T-helper 1 cell treated with Interleukin-12 subunit alpha and Interleukin-12 subunit beta and Interleukin-4 antibody, amounts not matched to agents 30 μg/mL and 1 μg/mL, for 36 hours (primary cell): ENCODE measurements around the gene CRIP2.

Experiments used
- H3K27ac Mint-ChIP-seq: one replicate; pipeline ENCODE4 v1.8.0; 2021; ENCODE audit warnings: mild to moderate bottlenecking, mixed read lengths
- H3K27me3 Mint-ChIP-seq: one replicate; pipeline ENCODE4 v1.8.0; 2021; ENCODE audit warnings: low read depth, mixed read lengths
- H3K36me3 Mint-ChIP-seq: one replicate; pipeline ENCODE4 v1.8.0; 2021; ENCODE audit warnings: low read depth, mixed read lengths
- H3K4me1 Mint-ChIP-seq: one replicate; pipeline ENCODE4 v1.8.0; 2021; ENCODE audit warnings: low read depth, mixed read lengths
- H3K4me3 Mint-ChIP-seq: one replicate; pipeline ENCODE4 v1.8.0; 2021; ENCODE audit warnings: mild to moderate bottlenecking, moderate library complexity, mixed read lengths
- H3K9me3 Mint-ChIP-seq: one replicate; pipeline ENCODE4 v1.8.0; 2021; ENCODE audit warnings: mixed read lengths

The CRIP2 gene

DNA sequence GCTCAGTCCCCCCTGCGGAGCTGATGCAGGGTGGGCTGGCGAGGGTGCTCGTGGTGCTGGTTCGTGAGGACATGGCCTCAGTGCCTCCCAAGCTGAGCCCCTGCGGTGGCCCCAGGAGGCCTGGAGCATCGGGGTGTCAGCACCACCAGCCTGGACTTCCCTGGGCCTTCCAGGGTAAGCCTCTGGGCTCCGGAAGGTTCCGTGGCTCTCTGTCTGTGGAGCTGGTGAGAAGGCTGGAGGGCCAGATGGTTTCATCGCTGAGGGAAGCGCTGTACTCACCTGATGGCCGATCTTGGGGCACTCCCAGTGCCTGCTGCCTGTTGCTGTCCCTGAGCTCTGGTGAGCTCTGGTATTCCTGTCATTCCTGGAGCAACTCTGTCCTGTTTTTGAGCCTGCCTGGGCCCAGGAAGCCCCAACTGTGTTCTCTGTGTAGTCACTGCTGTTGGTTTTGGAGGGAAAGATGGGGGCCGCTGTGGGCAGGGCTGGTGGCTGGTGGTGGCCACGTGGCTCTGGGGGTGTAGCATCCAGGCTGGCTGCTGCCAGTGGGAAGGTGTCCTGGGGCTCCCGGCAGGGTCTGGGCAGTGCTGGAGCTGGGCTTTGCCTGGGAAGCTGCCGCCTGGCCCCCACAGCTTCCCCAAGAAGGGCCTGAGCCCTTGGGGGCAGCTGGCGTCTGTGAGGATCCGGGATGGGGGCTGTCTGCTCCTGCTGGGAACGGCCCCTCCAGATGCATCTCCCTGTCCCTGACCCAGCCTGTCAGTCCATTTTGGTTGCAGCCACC is 36.7 kb upstream of the CRIP2 start:
- no peaks in the 10 kb centered on the region for H3K9me3 Mint-ChIP-seq
- peaks cover 5% of the 10 kb centered on the region for H3K36me3 Mint-ChIP-seq
- H3K27ac Mint-ChIP-seq, result no peak overlapping the region
- H3K4me1 Mint-ChIP-seq, result peaks cover 6% of the 10 kb centered on the region
- H3K4me3 Mint-ChIP-seq, result no peak overlapping the region
- no peaks in the 10 kb centered on the region for H3K27me3 Mint-ChIP-seq

DNA sequence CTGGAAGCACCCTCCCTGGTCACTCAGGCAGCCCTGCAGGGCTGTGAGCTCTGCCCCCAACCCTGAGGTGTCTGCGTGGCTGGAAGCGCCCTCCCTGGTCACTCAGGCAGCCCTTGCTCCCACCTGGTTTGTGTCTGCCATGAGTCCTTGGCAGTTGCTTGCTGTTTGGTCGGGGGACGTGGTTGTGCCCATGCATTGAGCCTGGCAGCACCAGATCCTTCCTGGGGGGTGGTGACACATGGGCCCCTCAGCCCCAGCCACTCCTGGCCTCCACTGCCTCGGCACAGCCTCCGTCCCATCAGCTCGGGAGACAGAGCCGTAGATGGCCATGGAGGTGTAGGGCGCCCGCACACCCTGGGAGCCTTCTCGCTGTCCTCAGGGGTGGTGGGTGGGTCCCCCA is 35.4 kb upstream of the CRIP2 start:
- H3K27me3 Mint-ChIP-seq, result no peaks in the 10 kb centered on the region
- no peak overlapping the region for H3K4me3 Mint-ChIP-seq
- H3K27ac Mint-ChIP-seq, result no peak overlapping the region
- peaks cover 5% of the 10 kb centered on the region for H3K36me3 Mint-ChIP-seq
- no peaks in the 10 kb centered on the region for H3K9me3 Mint-ChIP-seq
- H3K4me1 Mint-ChIP-seq, result peaks cover 6% of the 10 kb centered on the region

DNA sequence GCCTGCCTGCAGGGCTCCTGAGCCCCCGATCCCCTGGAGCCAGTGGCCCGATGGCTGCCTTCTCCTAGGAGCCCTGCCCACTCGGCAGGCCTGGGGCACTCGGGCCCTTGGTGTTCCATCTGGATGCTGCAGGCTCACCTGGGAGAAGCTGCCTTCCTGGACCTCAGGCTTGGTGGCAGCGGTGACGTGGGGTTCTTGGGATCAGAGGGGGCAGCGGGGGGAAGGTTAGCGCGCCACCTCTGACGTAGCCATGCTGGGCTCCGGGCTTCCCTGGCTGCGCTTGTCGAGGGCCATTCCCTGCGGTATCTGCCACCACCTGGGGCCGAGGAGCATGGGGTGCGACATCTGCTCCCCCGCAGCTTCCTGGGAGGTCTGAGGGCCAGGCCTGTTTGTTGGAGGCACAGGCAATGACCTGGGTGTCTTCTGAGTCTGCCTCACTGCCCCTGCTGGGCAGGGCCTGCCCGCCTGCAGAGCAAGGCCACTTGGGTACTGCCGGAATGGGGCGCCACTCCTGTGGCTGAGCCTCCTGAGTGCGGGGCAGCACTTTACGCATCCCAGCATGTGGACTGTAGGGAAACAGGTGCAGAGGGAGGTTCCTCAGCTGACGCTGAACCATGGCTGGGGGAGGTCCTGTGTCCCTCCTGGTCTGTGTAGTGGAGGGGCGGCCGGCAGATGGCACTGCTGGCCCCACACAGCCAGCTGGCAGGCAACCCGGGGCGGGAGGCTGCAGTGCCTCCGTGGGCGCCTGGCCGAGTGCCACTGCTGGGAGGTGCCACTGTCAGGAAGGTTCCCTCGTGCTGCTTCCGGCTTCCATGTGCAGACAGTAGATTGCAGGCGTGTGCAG is 34.7 kb upstream of the CRIP2 start:
- no peaks in the 10 kb centered on the region for H3K27me3 Mint-ChIP-seq
- peaks cover 5% of the 10 kb centered on the region for H3K4me1 Mint-ChIP-seq
- H3K27ac Mint-ChIP-seq, result no peak overlapping the region
- no peaks in the 10 kb centered on the region for H3K9me3 Mint-ChIP-seq
- peaks cover 5% of the 10 kb centered on the region for H3K36me3 Mint-ChIP-seq
- no peak overlapping the region for H3K4me3 Mint-ChIP-seq

DNA sequence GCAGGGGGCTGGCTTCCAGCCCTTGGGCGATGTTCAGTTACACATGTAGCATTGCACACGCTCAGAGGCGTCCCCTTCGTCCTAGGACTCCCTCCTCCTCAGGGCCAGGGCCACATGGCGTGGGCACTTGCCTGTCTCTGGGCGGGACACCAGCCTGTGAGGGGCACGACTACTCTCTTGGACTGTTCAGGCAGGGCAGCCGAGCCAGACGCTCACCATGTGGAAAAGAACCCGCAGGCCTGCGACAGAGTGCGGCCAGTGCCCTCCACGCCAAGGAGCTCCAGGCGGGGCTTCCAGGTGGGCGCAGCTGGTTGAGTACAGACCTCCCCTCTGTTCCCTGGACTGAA is 34.1 kb upstream of the CRIP2 start:
- no peak overlapping the region for H3K4me3 Mint-ChIP-seq
- H3K27ac Mint-ChIP-seq, result no peak overlapping the region
- H3K27me3 Mint-ChIP-seq, result no peaks in the 10 kb centered on the region
- H3K36me3 Mint-ChIP-seq, result peaks cover 5% of the 10 kb centered on the region
- H3K9me3 Mint-ChIP-seq, result no peaks in the 10 kb centered on the region
- H3K4me1 Mint-ChIP-seq, result peaks cover 3% of the 10 kb centered on the region

DNA sequence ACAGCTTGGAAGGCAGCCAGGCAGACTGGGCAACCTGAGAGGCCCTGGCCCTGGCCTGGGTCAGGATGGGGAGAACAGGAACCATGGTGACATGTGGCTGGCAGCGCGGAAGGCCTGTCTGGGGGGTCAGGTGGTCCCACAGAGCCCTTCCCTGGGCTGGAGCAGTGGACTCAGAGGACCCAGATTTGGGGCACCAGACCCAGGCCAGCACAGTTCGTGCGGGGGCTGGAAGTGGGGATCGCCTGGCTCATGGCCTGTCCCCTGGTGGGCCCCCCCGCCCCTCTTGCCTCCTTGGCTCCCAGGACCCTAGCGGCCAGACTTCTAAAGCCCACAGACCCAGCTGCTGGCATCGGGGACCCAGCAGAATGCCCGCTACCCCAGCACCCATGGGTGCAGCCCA is 33.6 kb upstream of the CRIP2 start:
- H3K9me3 Mint-ChIP-seq, result no peaks in the 10 kb centered on the region
- H3K27ac Mint-ChIP-seq, result no peak overlapping the region
- no peaks in the 10 kb centered on the region for H3K4me1 Mint-ChIP-seq
- H3K27me3 Mint-ChIP-seq, result no peaks in the 10 kb centered on the region
- H3K4me3 Mint-ChIP-seq, result no peak overlapping the region
- H3K36me3 Mint-ChIP-seq, result peaks cover 5% of the 10 kb centered on the region

DNA sequence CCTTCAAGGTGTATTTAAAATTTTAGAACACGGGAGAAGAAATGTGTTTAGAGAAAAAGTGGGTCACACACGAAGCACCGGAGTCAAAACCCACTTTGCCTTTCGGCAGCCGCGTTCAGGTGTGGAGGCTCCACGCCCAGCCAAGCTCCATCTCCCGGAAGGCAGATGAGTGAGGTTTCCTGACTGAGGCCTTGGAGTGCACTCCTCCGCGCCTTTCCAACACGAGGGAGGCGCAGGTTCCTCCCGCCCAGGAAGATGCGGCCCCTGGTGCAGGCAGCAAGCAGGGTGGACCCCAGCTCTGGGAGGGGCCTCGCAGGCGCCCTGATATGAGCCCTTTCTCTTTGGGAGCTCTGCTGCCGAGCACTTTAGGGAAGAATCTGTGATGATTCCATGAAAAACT is 32.5 kb upstream of the CRIP2 start:
- no peaks in the 10 kb centered on the region for H3K9me3 Mint-ChIP-seq
- H3K27ac Mint-ChIP-seq, result no peak overlapping the region

DNA sequence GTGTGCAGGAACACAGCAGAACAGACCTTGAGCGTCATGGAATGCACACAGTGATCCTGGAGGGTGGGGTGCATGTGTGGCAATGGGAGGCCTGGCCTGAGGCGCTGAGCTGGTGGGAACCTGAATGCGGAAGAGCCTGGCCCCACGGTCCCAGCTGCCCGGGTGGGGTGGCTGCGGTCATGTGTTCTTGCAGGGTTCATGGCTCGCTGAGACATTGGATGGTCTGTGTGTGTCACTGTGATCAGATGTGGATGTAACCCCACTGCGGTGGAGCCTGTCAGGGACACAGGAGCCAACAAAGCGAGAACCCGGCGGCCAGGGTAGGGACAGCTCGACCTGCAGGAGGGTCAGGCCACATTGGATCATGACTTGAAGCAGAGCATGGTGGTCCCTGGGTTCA is 31.8 kb upstream of the CRIP2 start:
- no peaks in the 10 kb centered on the region for H3K4me1 Mint-ChIP-seq
- no peaks in the 10 kb centered on the region for H3K27me3 Mint-ChIP-seq
- H3K36me3 Mint-ChIP-seq, result peaks cover 3% of the 10 kb centered on the region
- no peaks in the 10 kb centered on the region for H3K9me3 Mint-ChIP-seq
- no peak overlapping the region for H3K4me3 Mint-ChIP-seq
- H3K27ac Mint-ChIP-seq, result no peak overlapping the region

More for the DNA sequence above, 32.5 kb upstream of the CRIP2 start:
- peaks cover 3% of the 10 kb centered on the region for H3K36me3 Mint-ChIP-seq
- no peak overlapping the region for H3K4me3 Mint-ChIP-seq
- no peaks in the 10 kb centered on the region for H3K4me1 Mint-ChIP-seq
- no peaks in the 10 kb centered on the region for H3K27me3 Mint-ChIP-seq

DNA sequence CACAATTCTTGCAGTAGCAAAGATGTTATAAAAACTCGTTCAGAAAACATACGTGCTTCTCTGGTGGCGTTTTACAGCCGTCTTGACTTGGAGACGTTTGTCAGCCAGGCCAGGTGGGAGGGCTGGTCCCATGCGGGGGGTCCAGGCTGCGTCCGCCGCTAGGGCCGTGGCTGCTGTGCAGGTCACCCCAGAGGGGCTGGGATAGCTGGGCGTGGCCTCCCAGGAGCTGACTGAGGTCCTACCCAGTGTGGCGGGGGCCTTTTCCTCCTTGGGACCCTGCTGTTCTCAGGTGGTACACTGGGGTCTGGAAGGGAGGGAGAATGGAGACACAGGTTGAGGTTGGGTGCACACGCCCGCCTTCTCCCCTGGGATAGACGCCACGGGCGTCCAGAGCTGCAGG is 29.8 kb upstream of the CRIP2 start:
- H3K36me3 Mint-ChIP-seq, result peaks cover 3% of the 10 kb centered on the region
- H3K27me3 Mint-ChIP-seq, result no peaks in the 10 kb centered on the region
- H3K4me1 Mint-ChIP-seq, result no peaks in the 10 kb centered on the region
- no peaks in the 10 kb centered on the region for H3K9me3 Mint-ChIP-seq
- no peak overlapping the region for H3K4me3 Mint-ChIP-seq
- no peak overlapping the region for H3K27ac Mint-ChIP-seq

DNA sequence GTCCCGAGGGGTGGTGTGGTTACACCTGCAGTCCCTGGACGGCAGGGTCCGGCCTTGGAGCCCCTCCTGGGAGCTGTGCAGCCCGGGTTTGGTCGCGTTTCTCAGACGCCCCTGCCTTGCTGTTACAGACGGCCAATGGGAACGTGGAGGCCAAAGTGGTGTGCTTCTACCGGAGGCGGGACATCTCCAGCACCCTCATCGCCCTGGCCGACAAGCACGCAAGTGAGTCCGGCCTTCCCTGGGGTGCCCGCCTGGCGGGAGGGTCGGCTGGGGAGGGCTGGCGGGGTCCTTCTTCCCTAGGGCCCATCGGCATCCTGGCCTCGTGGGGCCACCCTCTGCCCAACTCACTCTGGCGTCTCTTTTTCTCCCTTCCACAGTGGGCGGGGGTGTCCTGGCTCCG is 29.3 kb upstream of the CRIP2 start:
- no peak overlapping the region for H3K4me3 Mint-ChIP-seq
- H3K36me3 Mint-ChIP-seq, result peaks cover 3% of the 10 kb centered on the region
- no peak overlapping the region for H3K27ac Mint-ChIP-seq
- H3K9me3 Mint-ChIP-seq, result no peaks in the 10 kb centered on the region
- H3K27me3 Mint-ChIP-seq, result no peaks in the 10 kb centered on the region
- H3K4me1 Mint-ChIP-seq, result no peaks in the 10 kb centered on the region

DNA sequence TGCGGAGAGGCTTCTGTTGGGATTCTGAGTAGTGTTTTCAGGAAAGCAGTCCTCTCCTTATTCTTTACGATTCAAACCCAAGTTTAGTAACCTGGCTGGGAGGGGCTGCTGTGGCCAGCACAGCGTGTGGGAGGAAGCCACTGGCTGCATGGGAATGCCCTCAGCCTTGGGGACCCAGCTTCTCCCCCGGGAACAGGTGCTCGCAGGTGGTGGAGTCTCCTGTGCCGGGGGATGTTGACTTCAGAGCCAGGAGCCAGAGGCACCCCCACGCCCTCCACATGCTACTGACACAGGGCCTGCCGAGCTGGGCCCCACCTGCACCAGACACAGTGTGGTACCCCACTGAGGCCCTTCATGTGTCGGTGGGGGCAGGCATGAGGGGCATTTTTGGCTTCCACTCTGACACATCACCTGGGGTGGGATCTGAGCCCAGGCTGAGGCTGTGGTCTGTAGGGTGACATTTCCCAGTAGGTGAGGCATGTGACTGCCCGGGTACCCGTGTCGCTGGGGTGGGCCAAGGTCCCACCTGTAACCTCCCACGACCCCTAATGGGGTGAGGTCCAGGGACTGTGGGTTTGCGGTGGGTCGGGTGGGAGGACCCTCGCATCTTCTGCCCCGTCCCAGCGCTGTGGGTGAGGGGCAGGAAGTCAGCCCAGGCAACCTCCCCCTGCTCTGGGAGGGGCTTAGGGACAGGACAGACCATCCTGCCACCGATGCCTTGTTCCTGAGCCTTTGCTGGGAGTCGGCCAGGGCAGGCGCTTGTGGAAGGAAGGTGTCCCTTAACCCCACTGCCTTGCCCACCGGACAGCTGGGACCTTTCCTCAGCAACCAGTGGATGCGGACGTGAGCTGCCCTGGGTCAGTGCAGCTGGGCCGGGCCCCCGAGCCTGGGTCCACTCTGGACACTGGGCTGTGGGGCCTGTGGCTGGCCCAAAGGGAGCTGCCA is 28.4 kb upstream of the CRIP2 start:
- no peak overlapping the region for H3K27ac Mint-ChIP-seq
- H3K9me3 Mint-ChIP-seq, result no peaks in the 10 kb centered on the region
- no peaks in the 10 kb centered on the region for H3K27me3 Mint-ChIP-seq
- H3K36me3 Mint-ChIP-seq, result peaks cover 3% of the 10 kb centered on the region
- no peak overlapping the region for H3K4me3 Mint-ChIP-seq
- no peaks in the 10 kb centered on the region for H3K4me1 Mint-ChIP-seq

DNA sequence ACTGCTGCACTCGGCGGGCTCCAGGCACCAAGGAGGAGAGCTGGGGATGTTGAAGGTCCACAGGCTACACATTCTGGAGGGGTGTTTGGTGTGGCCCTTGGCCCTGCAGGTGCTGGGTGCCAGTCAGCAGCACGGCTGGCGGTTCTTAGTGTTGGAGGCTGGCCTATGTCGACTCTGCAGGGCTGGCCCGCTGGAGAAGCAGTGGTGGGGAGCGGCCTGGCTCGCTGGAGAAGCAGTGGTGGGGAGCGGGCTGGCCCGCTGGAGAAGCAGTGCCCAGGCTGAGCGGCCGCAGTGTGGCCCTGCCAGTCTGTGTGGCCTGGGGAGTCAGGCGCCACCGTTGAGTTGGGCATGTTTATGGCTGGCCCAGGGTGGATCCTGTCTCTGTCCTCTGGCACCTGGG is 27.6 kb upstream of the CRIP2 start:
- no peak overlapping the region for H3K27ac Mint-ChIP-seq
- H3K4me3 Mint-ChIP-seq, result no peak overlapping the region
- H3K27me3 Mint-ChIP-seq, result no peaks in the 10 kb centered on the region
- no peaks in the 10 kb centered on the region for H3K9me3 Mint-ChIP-seq
- peaks cover under 1% of the 10 kb centered on the region for H3K36me3 Mint-ChIP-seq
- H3K4me1 Mint-ChIP-seq, result no peaks in the 10 kb centered on the region

DNA sequence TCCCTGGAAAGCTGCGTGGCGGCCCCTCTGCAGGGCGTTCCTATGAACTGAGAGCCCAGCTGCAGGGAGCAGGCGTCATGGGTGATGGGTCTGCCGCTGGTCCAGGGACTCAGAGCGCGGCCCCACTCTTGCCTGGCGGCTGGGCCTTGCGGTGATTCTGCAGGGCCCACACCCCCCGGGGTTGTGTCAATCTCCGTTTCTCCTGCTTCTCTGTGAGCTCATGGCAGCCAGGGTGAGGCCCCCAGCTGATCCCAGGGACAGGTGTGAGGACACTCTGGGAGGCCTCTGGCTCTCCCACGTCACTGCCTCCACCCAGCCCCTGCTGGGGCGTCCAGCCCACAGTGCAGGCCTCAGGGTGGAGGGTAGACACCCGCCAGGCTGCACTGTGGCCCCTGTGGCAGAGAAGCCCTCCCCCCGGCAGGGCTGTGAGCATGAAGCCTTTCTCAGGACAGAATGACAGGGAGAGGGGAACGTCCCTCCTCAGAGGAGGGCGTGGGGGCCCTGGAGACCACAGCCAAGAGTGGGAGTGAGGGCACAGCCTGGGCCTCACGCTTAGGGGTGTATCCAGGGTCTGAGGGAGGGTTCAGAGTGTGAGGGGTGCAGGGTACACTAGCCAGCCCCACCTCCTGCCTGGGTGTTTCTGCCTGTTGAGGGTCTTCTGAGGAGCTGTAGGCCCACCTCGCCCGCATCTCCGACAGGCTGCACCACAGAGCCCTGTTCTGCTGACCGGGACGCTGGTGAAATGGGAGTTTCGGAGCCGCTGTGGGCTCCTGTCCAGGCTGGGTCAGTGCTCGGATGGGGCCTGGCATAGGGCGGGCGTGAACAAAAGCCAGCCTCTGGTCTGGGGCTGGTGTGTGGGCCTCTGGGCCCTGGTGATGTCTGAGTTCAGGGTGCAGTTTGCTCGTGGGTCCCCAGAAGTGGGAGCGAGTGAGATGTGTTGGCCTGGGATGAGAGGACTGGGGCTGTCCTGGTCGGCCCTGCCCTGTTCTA is 26.7 kb upstream of the CRIP2 start:
- no peaks in the 10 kb centered on the region for H3K9me3 Mint-ChIP-seq
- peaks cover 2% of the 10 kb centered on the region for H3K36me3 Mint-ChIP-seq
- H3K4me3 Mint-ChIP-seq, result no peak overlapping the region
- no peaks in the 10 kb centered on the region for H3K27me3 Mint-ChIP-seq
- H3K27ac Mint-ChIP-seq, result no peak overlapping the region
- no peaks in the 10 kb centered on the region for H3K4me1 Mint-ChIP-seq

DNA sequence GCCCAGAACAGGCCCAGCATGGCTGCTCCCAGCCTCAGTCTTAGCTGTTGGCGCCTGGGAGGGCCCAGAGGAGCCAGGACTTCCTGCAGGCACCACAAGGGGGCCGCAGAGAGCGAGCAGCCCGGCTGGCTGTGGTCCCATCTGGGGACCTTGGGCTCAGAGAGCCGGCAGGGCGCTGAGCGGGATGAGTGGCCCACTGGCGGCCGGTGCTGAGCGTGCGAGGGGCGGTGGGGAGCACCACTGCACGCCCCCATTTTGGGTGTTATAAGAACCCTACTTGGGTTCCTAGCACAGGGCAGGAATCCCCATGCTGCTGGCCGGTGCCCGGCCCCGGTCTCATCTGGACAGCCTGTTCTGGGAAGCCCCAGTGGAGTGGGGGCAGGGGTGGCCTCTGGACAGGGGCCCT is 25.9 kb upstream of the CRIP2 start:
- H3K4me3 Mint-ChIP-seq, result no peak overlapping the region
- peaks cover 2% of the 10 kb centered on the region for H3K36me3 Mint-ChIP-seq

More for the DNA sequence above, 25.9 kb upstream of the CRIP2 start:
- no peak overlapping the region for H3K27ac Mint-ChIP-seq
- no peaks in the 10 kb centered on the region for H3K4me1 Mint-ChIP-seq
- H3K27me3 Mint-ChIP-seq, result no peaks in the 10 kb centered on the region
- no peaks in the 10 kb centered on the region for H3K9me3 Mint-ChIP-seq
